Vagina (tissue), 2 donors: ENCODE measurements around the gene NEAT1.

Source experiments
- CTCF ChIP-seq, 3 experiments: fragments of 450-650 bp in 2 of 3; fragments of 200-600 bp in 1 of 3; sonication (generic) in 1 of 3; IDR thresholded peaks; one replicate each; pipeline ENCODE4 v1.5.1; 2017 to 2019; ENCODE audit warnings: antibody characterized with exemption in 3 of 3, mild to moderate bottlenecking in 2 of 3, moderate library complexity in 2 of 3
- POLR2AphosphoS5 ChIP-seq, 2 donors: sonication (generic); formaldehyde crosslinking; IDR thresholded peaks; one replicate each; pipeline ENCODE4 v1.9.0; 2017; ENCODE audit warnings: antibody characterized with exemption in 2 of 2, mild to moderate bottlenecking in 2 of 2, low read depth in 1 of 2; ENCODE audit not compliant: insufficient read depth in 1 of 2

DNA sequence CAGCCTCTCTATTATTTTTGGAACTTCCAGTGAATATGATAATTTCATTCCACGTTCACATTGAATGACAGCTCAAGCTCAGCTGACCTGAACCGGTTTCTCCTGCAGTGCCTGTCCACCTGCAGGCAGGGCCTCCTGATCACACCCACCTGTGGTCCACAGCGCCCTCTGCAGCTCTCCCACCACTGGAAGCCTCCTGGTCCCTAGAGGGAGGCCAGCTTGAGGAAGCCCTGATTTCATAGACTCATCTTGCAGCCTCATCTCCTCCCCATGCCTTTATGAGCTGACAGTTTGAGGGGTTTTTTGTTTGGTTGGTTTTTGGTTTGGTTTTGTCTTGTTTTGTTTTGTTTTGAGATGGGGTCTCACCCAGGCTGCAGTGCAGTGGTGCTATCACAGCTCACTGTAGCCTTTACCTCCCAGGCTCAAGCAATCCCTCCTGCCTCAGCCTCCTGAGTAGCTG lies 46.3 kb downstream of the NEAT1 start:
- TF ChIP-seq POLR2AphosphoS5 (IDR thresholded peaks at IDR 0.05; ENCODE audit: insufficient read depth in 1 of 2, low read depth in 1 of 2) (peak; percentile 34 to 66), CTCF (IDR thresholded peaks at IDR 0.05) (peak in 1 of 3 experiments; percentile 35)
